HG02852 (cell line): ENCODE data around the gene CRACDL.

Source experiments
- ATAC-seq: cut with Tn5 transposase; IDR thresholded peaks from one replicate; pipeline ENCODE4 v1.9.1; 2021; ENCODE audit warnings: mild to moderate bottlenecking, moderate library complexity; ENCODE audit not compliant: unreplicated experiment

The CRACDL gene, protein sequence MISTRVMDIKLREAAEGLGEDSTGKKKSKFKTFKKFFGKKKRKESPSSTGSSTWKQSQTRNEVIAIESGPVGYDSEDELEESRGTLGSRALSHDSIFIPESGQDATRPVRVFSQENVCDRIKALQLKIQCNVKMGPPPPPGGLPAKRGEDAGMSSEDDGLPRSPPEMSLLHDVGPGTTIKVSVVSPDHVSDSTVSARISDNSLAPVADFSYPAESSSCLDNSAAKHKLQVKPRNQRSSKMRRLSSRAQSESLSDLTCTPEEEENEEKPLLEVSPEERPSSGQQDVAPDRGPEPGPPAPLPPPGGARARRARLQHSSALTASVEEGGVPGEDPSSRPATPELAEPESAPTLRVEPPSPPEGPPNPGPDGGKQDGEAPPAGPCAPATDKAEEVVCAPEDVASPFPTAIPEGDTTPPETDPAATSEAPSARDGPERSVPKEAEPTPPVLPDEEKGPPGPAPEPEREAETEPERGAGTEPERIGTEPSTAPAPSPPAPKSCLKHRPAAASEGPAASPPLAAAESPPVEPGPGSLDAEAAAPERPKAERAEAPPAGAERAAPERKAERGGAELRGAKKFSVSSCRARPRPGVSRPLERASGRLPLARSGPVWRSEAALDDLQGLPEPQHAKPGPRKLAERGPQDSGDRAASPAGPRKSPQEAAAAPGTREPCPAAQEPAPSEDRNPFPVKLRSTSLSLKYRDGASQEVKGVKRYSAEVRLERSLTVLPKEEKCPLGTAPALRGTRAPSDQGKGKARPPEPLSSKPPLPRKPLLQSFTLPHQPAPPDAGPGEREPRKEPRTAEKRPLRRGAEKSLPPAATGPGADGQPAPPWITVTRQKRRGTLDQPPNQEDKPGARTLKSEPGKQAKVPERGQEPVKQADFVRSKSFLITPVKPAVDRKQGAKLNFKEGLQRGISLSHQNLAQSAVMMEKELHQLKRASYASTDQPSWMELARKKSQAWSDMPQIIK

DNA sequence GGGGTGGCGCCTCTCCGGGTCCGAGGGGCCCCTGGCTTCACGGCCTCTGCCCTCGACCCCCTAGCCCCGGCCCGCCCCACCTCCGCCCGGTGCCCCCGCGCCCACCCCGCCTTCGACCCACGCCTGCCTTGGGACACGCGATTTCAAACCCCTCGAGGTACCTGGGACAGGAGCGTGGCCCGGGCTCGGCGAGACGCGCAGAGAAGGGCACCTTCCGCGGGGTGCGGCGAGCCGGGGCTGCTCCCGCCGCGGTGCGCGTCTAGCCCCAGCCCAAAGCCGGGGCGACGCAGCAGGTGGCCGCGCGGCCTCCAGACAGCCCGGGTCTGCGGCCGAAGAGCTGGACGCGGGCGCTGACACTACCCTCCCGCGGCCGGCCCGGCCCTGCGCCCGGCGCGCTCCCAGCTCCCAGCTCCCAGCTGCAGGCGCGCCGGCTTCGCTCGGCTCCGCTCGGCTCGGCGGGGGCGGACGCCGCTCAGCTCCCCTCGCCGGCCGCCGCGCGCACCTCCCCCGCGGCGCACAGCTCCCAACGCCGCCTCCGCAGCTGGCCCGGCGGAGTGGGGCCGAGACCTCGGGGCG, at the start of gene CRACDL:
CRACDL (minus strand) TSS at position 449 of the 576 bp plus-strand sequence. CDS start 89,425 bp downstream, outside the sequence.
- ATAC-seq: no peak

DNA sequence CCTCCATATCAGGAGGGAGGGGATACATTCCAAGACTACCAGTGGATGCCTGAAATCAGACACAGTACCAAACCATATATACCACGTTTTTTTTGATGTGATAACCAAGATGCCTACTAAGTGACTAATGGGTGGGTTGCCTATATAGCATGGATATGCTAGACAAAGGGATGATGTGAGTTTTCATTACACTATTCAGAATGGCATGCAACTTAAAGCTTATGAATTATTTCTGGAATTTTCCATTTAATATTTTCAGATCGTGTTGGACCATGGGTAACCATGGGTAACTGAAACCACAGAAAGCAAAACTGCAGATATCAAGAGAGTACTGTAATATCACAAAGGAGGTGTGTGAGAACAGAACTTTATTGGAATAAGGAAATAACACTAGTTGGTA, 39.6 kb upstream of the CRACDL start:
- ATAC-seq: no peak

DNA sequence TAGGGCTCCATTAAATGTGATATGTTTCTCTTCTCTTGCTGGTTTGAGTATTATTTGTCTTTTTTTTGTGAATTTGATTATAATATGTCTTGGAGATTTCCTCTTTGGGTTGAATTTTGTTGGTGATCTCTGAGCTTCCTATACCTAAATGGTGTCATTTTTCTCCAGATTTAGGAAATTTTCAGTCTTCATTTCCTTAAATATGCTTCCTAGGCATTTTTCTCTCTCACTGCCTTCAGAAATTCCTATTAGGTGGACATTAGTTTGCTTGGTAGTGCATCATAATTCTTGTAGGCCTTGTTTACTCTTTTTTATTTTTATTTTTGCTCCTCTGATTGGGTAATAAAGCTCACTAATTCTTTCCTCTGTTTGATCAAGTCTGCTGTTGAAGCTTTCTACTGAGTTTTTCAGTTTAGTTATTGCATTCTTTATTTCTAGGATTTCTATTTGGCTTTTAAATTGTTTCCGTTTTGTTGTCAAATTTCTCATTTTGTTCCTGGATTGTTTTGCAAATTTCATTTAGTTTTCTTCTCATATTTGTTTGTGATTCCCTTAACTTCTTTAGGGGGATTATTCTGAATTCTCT, 36.6 kb upstream of the CRACDL start:
- ATAC-seq: no peak

DNA sequence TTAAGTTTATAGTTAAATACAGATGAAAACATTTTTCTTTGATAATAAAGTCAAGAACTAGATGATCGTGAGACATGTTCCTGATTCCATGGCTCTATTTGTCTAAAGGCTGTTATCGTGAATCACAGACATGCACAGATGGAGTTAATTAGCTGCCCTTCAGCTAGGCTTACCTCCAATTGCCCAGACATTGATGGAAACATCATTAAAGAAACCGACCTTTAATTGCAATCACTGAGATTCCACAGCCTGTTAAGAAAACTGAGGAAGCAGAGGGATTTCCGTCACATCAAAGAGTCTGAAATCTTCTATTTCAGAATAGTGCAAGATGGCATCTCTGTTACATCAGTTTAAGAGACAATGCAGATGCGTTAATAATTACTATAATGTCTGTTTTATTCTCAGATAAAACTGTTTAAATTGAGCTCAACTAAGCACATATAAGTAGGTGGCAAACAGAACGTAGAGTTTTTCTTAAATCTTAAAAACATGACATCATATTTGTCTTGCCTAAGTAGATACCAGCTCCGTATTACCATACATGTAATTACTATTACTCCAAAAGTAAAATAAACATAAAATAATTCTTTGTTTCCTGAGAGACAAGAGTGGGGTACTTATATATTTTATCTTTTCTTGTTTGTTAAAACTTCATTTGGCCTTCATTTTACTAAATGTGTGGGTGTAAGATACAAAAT, 23.9 kb upstream of the CRACDL start:
- ATAC-seq: no peak

DNA sequence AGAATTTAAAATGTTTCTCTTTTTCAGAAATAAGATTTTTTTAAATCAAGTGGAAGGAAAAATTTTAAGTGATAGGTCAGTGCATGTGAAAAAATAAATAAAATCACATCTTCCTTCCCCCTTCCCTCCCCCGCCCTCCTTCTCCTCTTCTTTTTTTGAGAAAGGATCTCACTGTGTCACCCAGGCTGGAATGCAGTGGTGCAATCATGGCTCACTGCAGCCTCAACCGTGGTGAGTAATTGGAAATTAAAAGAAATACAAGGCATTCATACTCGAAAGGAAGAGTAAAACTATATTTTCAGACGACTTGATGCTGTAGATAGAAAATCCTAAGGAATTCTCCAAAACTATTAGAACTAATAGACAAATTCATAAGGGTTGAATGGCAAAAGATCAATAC, 16.9 kb upstream of the CRACDL start:
- no peak for ATAC-seq

DNA sequence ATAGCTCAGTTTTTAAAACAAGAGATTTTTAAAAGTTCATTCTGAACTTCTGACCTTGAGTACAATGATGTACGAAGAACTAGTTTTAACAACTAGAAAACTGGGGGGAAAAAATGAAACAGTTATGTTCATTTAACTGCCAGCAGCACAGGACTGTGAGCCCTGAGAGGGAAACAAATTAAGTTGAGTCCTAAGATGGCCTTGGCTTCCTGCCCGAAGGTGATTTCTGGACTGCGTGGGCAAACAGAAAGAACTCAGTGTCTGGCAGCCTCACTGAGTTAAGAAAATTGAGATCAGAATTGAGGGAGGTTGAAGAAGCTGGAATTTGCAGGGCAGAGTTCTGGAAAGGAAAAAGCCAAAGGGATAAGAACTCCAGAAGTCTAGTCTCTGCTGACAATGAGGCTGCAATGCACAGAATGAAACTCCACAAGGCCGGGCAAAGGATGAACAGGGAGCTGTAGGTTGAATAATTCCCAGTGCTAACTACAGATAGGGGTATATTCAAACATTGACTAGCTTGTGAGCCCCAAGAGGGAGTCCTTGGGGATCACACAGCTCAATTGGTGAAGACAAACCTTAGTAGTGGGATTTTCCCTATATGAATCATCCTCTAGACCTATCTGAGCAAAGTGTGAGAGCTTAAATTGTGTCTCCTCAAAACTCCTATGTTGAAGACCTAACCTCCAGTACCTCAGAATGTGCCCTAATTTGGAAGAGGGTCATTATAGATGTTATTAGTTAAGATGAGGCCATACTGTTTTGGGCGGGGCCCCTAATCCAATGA, 13.1 kb upstream of the CRACDL start:
- ATAC-seq: no peak

DNA sequence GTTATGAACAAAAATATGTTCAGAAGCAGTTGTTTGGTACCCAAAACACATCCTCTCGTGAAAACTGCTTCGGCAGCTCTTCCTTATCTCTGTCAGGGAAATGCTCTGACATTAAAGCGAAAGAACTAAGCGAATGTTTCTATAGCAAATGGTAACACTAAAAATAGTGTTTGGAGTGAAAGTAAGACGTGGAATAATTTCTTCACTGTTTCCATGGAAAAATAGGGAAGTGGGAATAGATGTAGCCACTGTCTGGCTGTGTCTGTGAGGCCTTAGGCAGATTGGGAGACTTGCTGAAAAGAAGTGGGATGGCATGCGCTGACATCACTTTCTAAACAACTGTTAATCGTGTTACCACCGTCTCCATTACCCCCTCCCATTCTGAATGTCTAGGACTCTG, 11.5 kb upstream of the CRACDL start:
- no peak for ATAC-seq

DNA sequence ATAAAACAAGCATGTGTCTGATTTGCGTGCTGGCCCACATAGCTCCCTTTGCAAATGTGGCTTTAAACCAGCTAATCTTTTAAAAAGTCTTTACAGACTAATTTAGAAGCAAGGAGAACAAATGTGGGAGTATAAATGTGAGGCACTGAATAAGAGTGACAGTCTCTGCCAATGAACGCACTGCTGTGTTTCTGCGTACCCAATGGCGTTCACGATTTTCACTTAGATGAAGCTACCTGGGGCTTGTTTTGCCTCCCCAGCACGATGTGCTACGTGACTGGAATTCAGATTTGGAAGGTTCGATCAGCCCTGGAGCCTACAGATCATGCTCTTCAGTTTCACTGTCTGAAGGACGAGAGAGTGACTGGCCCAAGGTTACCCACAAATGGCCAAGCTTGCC, 10.8 kb upstream of the CRACDL start:
- ATAC-seq: no peak

DNA sequence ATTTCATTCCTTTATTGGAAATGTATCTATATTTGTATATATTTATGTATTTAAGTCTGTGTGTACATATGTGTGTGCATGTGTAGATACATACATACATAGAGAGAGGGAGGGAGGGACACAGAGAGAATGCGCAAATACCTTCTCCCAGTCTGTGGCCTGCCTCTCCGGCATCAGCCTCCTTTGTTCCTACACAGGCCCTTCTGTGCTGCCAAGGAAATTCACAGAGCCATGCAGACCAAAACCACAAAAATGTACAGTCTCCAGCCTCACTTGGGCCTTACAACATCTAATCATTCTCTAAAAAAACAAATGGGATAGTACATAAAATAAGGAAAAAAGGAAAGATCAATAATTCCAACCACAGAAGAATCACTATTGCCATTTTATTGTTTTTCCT, 8.8 kb upstream of the CRACDL start:
- no peak for ATAC-seq

DNA sequence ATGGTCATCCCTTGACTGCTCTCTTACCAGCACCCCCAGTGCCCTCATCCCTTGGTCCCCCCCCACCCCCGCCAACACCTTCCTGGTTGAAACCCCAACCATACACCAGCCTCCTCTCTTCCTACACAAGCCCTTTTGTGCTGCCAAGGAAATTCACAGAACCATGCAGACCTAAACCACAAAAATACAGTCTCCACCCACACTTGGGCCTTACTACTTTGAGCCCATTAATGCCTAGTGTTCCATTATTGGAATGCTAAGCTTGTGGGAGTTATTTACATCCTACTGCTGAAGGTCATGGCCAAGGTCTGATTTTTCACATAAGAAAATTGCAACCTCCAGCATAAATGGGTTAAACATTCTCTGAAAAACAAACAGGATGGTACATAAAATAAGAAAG, 4.1 kb upstream of the CRACDL start:
- no peak for ATAC-seq

DNA sequence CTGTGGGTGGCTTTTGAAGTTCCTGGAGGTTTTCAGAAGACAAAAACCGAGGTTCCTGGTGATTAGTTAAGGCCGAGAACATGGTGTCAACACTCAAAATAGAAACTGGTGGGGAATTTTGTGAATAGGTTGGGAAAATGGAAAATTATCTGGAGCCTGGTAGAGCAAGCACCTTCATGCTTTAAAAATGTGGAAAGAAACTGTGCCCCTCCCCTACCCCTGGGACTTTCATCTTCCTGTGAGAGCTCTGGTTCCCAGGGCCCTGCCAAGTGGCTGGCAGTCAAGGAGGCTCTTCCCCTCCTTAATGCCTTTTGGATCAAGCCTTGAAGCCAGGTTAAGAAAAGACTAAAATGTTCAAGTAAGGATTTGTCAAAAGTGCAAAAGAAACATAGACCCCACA, 1.9 kb upstream of the CRACDL start:
- no peak for ATAC-seq

DNA sequence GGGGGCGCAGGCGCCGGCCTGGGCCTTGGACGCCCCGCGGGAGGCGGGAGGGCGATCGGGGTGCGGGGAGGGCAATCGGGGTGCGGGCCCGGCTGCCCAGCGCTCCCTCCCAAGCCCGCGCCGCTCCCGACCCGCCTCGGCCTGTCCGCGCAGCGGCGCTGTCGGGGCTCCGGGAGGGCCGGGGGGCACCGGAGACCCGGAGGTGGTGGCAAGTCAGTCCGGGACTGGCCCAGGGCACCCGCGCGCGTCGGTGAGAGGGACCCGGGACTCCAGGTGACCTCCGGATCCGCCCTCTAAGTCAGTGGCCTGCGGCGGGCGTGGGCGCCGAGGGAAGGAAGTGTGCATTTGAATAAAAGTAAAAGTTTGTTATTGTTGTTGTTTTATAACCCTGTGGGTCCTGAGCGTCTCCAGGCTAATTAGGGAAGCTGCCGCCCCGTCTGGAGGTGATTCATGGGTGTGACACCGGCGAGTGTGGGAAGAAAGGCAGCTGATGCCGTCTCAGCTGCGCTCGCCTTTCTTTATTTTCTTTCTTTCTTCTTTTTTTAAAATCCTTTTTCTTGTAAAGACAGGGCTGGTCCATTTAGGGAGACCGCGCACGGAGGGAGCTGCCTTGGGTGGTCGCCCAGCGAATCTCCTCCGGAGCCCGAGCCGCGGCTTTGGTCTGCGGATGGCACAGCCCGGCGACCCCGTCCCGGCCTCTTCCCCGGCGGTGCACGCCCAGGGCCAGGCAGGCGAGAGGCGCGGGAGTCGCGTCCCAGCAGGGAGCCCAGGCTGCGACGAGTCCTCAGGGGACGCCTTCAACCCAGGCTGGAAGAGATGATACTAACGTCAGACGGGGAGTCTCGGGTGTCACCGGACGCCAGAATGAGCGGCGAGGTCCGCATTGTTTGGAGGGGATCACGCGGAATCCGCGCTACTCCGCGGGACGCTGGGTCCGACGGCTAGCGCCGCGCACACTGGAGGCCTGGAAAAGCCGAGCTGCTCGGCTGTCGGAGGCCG, 627 bp upstream of the CRACDL start:
- ATAC-seq: no peak

DNA sequence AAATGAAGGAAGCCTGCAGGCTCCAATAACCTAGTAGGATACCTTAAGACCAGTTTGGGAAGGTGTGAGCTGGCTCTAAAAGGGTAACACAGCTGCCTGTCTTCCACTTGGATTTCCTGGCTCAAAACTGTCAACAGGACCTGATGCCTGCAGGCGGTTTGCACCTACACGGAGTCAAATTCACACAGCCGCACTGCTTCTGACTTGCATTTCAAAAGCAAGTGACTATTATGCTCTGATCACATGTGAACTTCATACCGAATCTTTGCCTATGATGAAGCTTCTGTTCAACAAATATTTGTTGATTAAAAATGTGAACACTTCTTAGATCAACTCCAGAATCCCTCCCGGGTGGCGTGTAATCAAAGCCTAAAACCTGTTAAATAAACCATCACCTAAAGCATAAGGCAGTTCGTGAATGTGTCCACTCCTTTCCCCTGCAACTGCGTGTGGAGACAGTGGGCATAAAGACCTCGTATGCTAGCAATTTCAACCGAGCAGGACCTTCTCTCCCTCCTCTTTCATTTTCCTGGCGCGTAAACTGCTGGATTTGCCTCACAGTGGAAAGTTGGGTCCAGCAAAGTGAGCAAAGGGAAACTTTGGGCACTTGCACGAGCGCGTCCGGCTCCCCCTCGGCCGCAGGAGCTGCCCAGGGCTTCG, 784 bp downstream of the CRACDL start:
- ATAC-seq: no peak

DNA sequence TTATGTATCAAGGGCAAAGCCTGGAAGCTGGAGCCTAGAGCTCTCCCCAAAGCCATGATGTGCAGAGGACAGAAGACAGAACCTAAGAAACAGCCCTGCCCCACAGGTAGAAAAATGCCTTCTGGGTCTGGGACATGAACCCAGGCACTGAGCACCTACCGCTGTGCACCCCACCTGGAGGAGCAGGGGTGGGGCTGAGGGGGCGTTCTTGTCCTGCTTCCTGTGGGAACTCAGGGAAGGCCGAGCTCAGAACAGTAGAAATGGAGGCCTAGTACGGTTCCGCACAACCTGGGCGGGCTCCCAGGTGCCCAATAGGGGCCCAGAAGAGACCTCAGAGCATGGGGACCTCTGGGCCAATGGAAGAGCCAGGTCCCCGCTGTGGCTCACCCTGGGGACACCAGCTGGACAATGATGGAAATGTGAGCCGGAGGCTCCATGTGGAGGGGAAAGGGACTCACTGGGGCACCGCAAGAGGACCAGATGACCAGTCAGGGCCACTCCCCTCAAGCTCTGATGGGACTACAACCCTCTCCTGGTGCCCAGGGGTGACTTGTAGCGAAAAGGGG, 3.2 kb downstream of the CRACDL start:
- no peak for ATAC-seq

DNA sequence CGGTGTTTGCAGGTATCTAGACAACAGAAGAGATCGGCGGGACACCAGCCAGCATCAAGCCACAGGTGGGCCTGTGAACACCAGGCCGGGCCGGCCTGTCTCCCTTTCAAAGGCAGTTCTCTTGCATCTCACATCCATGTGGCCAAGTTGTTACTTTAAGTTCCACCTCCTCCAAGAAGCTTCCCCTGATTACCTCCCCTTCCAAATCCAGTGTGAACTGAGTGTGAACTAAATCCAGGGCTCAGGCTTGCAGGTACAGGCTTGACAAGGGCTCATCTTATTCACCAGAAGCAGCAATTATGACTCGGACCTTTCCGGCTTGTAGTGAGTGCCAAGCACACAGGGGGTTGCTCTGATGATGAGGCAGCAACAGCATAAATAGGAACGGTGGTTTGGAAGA, 3.9 kb downstream of the CRACDL start:
- ATAC-seq: no peak

DNA sequence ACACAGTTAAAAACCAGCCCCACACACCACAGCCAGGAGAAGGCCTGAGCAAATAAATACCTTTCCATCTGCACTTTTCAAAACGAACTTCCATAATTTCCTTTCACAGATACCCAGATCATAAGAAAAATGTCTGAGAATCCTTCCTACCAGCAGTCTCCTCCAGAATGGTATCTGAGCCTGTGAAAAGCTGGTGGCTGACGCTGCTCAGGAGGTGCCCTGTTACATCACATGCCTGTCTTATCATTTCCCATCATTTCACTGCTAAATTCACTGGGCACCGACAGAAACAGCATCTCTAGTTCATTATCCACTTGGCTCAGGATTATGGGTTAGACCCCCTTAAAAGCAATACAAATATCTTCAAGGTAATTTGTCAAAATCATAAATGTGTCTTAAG, 4.4 kb downstream of the CRACDL start:
- ATAC-seq: no peak

DNA sequence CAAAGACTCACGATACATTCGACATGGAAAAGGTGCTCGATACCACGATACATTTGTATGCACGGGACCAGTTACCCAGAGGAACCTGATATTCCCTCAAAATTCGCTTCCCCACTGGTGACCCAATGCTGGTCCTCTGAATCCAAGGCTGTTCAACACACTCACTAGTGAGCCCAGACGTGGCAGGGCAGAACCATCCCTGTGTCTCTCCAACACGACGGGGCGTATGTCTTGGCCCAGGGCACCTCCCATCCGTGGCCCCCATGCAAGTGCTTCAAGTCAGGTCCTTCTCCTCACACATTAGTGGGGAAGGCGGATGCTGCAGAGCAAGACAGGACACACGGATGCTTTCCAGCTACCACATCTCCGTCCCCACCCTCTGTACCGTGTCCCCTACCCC, 6.1 kb downstream of the CRACDL start:
- no peak for ATAC-seq

DNA sequence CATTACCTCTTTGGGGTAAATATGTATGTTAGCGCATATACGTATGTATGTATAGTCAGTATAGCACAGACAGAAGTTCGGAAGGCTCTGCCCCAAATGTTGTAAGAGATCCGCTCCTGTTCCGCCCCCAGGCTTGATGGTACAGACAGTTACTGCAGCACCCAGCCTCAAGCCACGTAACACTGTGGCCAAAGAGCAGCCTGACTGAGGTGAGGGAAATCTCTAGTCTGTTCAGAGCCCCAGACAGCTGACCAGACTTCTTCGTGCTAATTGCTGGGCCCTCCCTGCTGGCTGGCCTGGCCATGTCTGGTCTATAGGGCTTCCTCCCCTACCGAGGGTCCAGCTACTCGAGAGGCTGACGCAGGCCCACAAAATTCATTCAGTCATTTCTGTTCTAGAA, 7.8 kb downstream of the CRACDL start:
- no peak for ATAC-seq
